HL-60/S4 (cell line): ENCODE results near the gene PPP1R15A.
"Not testable (repeated sequence)": the region's sequence is repeated elsewhere in the genome, so short reads cannot be mapped to it uniquely, and the experiment has no call there.

Experiments used
- in situ Hi-C: fragments of 300-500 bp; cut with MboI; formaldehyde crosslinking; loops from 2 replicates; pipeline ENCODE4 v1.14.3; 2022; ENCODE audit warnings: low sequenced_read_pairs

PPP1R15A gene

GRCh38 chr19:48909424-48910077 lies 37.3 kb downstream of the PPP1R15A start:
- in situ Hi-C loops, result not testable (repeated sequence)

GRCh38 chr19:48910803-48911202 lies 38.6 kb downstream of the PPP1R15A start:
- in situ Hi-C loops, result no loop called here

- in situ Hi-C loops, result no loop called here
Observed at GRCh38 chr19:48913114-48913889, 41.1 kb downstream of the PPP1R15A start.

GRCh38 chr19:48914181-48914580 lies 42.0 kb downstream of the PPP1R15A start:
- in situ Hi-C loops, result no loop called here

- in situ Hi-C loops, result no loop called here
Observed at GRCh38 chr19:48915757-48916156, 43.5 kb downstream of the PPP1R15A start.

GRCh38 chr19:48918071-48918470 lies 45.9 kb downstream of the PPP1R15A start:
- in situ Hi-C loops, result no loop called here

GRCh38 chr19:48918801-48919247 lies 46.6 kb downstream of the PPP1R15A start:
- in situ Hi-C loops, result no loop called here

GRCh38 chr19:48919271-48919670 lies 47.0 kb downstream of the PPP1R15A start:
- in situ Hi-C loops, result not testable (repeated sequence)

- in situ Hi-C loops, result no loop called here
Observed at GRCh38 chr19:48920949-48921348, 48.7 kb downstream of the PPP1R15A start.

- in situ Hi-C loops, result no loop called here
Observed at GRCh38 chr19:48921721-48922500, 49.7 kb downstream of the PPP1R15A start.

- in situ Hi-C loops, result no loop called here
Observed at GRCh38 chr19:48922548-48923490, 50.6 kb downstream of the PPP1R15A start.

- in situ Hi-C loops, result no loop called here
Observed at GRCh38 chr19:48925240-48925843, 53.1 kb downstream of the PPP1R15A start.
